CD4-positive, alpha-beta T cell treated with Interleukin-17A for 4 hours (primary cell): Measurements from ENCODE around the gene TRAPPC3L.

Experiments
- DNase-seq: peaks from one replicate; pipeline ENCODE4 v3.0.0-alpha.2; 2020; ENCODE audit warnings: mixed read lengths

Gene TRAPPC3L

GRCh38 chr6:116556814-116557415 lies 11.4 kb upstream of the TRAPPC3L start:
- no peak for DNase-seq

DNA sequence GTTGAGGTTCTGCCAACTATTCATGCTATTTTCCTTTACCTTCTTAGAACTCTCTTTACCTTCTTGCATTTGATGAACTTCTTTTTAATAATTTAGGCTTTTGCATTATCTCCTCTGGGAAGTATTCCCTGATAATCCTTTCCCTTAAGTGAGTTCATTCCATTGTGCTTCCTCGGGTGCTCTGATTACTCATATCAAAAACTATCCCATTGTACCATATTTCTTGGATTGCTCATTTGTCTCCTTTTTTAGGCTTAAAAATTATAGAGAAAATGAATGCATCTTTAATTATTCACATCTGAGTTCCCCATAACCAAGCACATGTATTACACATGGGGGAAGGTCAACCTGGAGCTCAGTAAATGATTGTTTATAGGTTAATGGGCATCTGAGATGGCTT lies 10.6 kb upstream of the TRAPPC3L start:
- no peak for DNase-seq

- no peak for DNase-seq
Observed at GRCh38 chr6:116553451-116553850, 8.0 kb upstream of the TRAPPC3L start, which contains the start of gene CALHM4. Gene CALHM4, plus strand, starts transcription at chr6:116553751. Its CDS starts 43 bp downstream, at chr6:116553794.

DNA sequence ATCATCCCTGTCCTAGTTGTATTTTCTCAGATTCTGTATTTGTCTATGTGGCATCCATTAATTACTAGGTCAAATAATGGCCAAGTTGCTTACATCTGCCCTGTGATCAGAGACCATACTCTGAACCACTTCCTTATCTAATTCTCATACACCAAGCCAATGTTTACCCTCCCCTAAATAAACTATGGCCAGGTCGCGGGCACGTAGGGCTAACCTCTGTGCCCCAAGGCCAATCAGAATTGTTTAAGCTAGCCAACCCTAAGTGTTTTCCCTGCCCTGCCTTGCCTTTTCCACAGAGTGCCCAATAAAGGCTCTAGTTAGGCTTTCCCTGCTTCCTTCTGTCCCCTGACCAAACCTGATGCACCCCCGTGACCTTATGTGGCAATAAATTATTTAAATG lies 5.3 kb upstream of the TRAPPC3L start:
- DNase-seq, result no peak

GRCh38 chr6:116547358-116547757 lies 1.9 kb upstream of the TRAPPC3L start:
- DNase-seq, result no peak

DNA sequence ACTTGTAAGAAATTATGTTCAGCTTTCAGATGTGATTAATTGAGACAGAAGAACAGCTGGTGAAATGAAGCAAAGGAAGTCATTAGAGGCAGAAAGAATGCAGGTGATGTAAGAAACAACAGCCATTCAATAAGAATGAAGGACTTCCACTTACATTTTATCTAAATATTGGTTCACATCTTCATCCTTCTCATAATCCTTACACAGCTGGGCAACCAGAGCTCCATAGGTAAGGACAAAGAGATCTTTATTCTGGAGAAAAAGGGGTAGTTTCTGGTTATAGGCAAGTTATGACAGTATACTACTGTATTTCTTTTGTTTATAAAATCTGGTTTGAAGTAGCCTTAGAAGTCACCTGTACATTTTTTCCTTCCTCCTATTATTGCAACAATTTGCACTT lies 2.3 kb downstream of the TRAPPC3L start:
- DNase-seq, result no peak

DNA sequence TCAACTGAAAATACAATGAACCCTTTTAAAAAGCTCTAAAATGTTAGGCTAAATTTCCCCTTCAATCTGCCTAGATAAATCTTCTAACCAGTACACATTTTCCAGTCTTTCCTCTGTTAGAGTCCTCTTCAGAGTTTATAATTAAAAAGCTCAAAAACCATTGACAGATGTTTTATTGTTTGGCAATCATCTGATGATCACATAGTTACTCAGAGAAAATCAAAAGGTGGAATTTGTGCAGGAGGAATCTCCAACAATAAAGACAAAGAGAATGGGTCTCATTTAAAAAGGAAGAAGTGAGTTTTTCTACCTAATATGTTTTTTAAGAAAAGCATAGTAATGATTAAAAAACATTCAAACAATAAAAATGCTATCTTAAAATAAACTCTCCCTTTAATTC lies 3.1 kb downstream of the TRAPPC3L start:
- DNase-seq, result no peak

DNA sequence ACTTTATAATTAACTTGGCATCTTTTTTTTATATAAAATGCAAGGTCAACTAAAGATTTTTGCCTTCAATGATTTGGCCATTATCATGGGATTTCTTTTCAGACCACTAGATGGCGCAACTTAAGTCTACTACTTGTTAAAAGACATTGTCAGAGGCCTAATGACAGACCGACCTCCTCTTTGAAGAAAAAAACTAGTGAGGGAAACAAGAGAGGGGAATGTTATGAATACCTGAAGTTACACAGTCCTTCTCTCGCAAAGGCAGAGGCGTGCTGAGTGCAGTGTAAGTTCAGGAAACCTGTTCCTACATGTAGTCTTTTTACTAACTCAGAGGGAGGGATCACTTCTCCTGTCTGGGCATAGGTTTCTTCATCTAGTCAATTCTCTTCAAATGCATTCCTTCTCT lies 9.3 kb downstream of the TRAPPC3L start:
- DNase-seq, result peak; percentile 26

DNA sequence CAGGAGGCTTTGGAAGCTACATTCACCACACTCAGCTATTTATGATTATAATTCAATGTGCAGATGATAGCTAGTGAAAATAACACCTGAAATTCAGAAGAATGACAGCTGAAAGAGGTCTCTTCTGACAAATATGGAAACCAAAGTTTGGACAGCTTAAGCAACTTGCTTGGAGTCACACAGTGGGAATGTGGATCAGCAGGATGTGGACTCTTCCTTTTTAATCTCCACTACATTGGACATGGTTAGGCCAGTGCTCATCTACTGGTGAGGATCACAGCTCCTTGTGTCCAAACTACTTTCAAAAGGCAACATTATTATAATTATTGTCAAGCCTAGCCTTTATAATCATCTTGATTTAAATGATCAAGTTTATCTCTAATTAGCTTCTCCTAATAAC lies 10.4 kb downstream of the TRAPPC3L start:
- DNase-seq, result no peak

DNA sequence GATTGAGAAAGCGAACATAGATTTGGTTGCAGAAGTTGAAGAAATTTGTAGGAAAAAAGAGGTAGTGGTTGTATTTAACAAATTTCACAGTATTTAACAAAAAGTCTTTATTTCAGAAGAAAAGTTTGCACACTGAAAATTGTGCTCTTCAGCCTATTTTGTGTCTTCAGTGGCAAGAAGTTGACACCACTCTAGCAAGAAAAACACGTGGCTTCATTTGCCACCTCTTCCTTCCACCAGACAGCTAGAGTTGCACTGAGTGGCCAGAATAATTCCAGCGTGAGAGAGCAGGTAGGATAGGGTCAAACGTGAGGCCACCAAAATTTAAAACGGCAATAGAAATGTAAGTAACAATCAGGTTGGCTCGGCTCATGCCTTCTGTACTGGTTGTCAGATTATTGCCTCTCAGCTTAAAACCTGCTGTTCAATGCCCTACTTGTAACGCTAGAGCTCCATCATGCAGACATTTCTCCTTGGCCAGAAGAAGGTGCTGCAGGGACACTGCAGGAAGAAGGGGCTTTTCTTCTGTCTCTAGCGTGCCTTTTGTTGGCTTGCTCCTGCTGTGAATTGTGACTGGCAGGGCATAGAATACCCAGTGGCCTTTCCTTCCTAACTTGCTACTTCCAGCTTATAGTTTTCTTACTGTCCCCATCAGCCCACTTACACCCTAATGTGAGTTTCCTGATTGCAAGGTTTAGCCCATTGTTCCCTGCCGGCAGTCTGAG lies 12.1 kb downstream of the TRAPPC3L start:
- no peak for DNase-seq

DNA sequence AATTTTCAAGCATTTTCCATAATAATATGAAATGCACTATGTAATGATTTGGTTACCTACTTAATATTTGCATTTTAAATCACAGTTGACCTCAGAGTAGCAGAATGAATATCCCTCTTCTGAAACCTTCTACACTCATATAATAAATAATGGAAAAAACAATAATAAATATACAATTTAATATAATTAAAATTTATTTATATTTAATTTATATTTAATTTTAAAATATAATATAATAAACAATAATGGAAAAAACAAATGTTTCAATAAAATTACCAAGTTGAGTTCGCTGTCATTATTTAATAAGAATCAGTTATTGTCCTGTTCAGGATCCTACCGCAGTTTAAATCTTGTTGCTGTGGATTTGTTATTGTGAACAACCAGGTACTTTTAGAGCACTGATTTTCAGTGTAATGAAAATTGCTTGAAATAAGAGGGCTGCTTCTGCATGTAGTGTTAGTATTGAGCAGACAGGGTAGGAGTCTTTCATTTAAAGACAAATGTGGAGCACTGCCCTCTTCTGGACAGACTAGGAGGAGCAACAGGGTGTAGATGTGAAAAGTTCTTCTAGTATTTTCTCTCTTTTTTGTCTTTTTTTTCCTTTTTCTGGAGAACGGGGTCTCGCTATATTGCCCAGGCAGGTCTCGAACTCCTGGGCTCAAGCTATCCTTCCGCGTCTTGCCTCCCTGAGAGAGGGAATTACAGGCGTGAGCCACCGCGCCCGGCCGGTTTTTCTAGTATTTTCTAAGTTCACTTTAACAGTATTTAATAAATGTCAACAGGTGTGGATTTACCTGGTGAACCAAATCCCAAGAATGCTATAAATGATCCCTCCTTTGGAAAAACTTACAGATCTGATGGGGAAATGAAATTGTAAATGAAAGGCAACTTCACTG lies 13.6 kb downstream of the TRAPPC3L start:
- peak; percentile 66 for DNase-seq

- no peak for DNase-seq
Observed at GRCh38 chr6:116530436-116530835, 15.0 kb downstream of the TRAPPC3L start.

- no peak for DNase-seq
Observed at GRCh38 chr6:116529466-116530290, 15.8 kb downstream of the TRAPPC3L start.

- DNase-seq, result no peak
Observed at GRCh38 chr6:116528780-116529179, 16.7 kb downstream of the TRAPPC3L start.

GRCh38 chr6:116528133-116528532 lies 17.4 kb downstream of the TRAPPC3L start:
- DNase-seq, result no peak

- DNase-seq, result no peak
Observed at GRCh38 chr6:116524236-116524635, 21.2 kb downstream of the TRAPPC3L start.

DNA sequence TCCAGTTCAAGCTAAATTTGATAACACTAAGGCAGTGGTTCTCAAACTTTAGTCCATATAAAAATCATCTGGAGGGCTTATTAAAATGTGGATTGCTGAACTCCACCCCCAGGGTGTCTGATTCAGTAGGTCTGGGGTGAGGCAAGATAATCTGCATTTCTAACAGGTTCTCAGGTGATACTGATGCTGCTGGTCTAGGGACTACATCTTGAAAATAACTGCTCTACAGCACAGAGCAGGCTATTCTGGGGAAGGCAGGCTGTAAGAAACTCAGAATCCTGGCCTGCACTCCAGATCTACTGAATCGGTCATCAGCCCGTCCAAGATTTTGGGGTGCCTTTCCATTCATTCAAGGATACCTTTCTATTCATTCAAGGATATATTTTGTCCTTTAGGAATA lies 22.6 kb downstream of the TRAPPC3L start:
- DNase-seq, result no peak

GRCh38 chr6:116518621-116519368 lies 26.7 kb downstream of the TRAPPC3L start:
- DNase-seq, result no peak

- DNase-seq, result no peak
Observed at GRCh38 chr6:116515141-116515540, 30.3 kb downstream of the TRAPPC3L start.

DNA sequence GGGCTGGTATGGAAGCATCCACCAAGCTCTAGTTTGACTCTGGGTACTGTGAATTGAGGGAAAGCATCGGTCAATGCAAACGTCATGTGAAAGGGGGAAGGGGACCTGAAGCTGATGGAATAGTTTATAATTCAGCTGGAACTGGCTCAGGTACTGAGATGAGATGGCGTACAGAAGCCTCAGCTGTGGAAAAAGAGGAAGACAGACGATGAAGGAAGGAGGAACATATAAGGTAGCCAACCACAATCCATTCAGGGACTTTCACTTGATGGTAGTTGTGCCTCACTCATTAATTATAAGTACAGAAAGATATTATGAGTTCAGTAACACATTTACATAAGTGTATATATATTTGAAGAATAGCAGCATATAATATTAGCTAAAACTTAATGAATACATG lies 31.4 kb downstream of the TRAPPC3L start:
- DNase-seq, result no peak

- no peak for DNase-seq
Observed at GRCh38 chr6:116513224-116513875, 32.1 kb downstream of the TRAPPC3L start.
